ENCODE data around the gene TIAM1.
A peak's percentile ranks its signal among the peaks of the same experiment; 100 is the strongest.

Gene TIAM1

GRCh38 chr21:31354604-31355443, 10.8 kb upstream of the TIAM1 start:
- DNase-seq (ENCODE audit: low spot score), result no peak

GRCh38 chr21:31354122-31354521, 10.1 kb upstream of the TIAM1 start:
- no peak for DNase-seq (ENCODE audit: low spot score)

GRCh38 chr21:31352836-31353235, 8.8 kb upstream of the TIAM1 start:
- DNase-seq (ENCODE audit: low spot score), result no peak

DNA sequence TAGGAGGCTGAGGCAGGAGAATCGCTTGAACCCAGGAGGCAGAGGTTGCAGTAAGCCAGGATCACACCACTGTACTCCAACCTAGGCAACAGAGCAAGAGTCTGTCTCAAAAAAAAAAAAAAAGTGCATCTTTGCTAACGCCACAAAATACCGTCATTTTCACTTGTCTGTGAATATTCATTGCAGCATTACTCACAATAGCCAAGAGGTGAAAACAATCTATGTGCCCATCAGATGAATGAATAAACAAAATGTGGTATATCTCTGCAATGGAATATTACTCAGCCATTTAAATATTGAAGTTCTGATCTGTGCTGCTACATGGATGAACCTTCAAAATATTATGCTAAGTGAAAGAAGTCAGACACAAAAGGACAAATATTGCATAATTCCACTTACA, 7.9 kb upstream of the TIAM1 start:
- no peak for DNase-seq (ENCODE audit: low spot score)

DNA sequence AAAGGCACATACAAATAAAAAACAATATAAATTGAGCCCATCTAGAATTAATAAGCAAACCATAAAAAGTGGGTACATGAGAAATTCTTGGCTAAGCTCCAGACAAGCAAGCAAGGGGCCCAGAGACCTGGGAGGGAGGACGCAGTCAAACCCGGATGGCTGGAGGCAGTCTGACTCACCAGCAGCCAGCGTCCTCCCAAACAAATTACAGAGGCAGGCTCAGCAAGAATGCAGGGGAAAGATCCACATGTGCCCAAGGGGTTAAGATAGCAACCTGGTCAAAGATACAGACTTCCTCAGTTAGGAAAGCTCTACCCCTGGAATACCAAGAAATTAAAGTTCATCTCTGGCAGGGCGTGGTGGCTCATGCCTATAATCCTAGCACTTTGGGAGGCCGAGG, 7.4 kb upstream of the TIAM1 start:
- DNase-seq (ENCODE audit: low spot score), result no peak

DNA sequence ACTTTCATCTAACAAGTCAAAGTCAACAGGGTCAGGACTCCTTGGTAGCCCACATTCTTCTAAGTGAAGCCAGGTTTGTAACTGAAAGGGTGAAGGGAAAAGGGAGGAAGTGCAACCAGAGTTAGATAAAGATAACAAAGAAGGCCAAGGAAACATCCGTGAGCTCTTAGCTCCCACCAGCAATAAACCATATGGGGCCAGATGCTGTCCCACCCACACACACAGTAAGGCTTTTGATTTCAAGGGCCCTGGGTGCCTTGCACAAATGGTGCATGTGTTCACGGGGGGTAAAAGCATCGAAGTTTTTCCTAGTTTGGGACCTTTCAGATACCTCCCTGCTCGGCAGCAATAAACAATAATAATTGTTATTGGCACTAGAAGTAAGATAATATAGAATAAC, 5.1 kb upstream of the TIAM1 start:
- DNase-seq (ENCODE audit: low spot score), result no peak

DNA sequence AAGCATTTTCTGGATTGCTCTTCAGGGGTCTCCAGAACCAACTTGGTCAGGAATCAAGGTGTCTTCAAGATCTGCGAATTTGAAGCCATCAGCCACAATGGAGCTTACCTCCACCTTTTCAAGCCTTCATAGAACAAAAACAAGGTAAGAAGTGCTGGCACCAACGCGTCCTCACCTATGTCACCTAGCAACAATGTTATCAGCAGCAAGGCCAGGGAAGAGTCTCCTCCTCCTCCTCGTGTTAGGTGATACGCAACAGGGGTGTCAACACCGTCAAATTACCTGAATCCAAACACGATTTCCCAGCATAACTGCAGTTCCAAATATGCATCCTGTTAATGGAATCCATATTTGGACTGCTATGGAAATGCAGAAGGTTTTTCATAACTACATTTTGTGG, 4.1 kb upstream of the TIAM1 start:
- no peak for DNase-seq (ENCODE audit: low spot score)

DNA sequence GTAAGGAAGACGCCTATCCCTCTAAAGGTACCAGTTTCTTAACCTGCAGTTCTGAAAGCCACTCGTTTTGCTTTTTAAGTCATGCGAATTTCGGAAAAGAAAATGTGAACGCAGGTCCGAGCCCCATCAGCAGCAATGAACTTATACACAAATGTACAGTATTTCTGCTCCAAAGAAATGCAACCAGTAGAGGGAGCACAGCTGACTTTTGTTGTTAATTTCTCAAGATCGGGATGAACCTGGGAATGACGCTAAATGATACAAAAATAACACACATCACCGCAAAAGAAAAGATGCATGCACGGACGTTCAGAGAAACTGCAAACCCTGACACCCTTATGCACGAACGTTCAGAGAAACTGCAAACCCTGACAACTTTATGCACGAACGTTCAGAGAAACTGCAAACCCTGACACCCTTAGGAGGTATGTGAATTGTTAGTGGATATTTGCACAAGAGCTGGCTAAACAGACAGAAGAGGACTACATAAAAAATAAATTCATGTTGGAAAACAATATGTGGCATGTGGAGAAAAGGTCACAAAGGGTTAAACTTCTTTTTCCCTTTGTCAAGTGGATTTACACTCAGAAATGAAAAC, 3.5 kb upstream of the TIAM1 start:
- DNase-seq (ENCODE audit: low spot score), result peak; percentile 58

- no peak for DNase-seq (ENCODE audit: low spot score)
Observed at GRCh38 chr21:31346256-31346821, 2.3 kb upstream of the TIAM1 start.

DNA sequence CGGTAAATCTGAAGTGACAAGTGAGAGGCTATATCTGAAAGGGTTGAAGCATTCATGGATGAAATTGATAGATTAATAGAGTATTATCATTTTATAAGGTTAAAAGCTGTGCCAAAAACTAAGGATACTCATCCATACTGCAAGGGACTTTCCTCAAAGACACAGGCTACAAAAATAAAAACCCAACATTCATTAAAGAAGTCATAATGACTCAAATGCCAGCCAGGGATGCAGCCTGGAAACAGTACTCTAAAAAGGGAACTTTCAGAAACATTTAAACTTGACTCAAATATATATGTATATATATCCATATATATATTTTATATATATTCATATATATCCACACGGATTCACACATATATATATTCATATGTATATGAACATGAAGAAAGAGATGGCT, 1.1 kb upstream of the TIAM1 start:
- DNase-seq (ENCODE audit: low spot score), result no peak

- no peak for DNase-seq (ENCODE audit: low spot score)
Observed at GRCh38 chr21:31343030-31343510, 991 bp downstream of the TIAM1 start.

GRCh38 chr21:31342348-31342747, 1.7 kb downstream of the TIAM1 start:
- no peak for DNase-seq (ENCODE audit: low spot score)

DNA sequence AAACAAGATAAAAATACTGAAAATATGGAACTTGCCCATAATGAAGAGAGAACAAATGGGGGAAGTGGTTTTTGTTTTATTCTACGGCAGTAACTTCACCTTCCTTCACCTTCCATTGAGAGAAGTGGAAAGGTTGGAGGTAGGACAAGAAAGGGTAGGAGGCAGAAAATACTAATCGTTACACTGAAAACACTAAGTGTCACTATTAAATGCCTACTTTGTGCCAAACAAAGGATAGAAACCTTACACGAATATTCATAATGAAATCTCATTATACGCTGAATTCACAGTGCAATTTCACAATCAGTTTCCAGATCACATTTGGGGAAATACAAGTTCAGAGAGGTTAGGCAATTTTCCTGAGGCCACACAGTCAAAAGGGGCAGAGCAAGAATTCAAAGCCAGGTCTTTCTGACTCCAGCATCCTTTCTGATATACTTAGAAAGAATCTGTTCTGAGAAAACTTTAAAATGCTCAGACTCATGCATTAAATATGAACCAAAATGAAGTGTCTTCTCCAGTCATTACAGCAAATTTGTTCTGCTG, 3.0 kb downstream of the TIAM1 start:
- no peak for DNase-seq (ENCODE audit: low spot score)

DNA sequence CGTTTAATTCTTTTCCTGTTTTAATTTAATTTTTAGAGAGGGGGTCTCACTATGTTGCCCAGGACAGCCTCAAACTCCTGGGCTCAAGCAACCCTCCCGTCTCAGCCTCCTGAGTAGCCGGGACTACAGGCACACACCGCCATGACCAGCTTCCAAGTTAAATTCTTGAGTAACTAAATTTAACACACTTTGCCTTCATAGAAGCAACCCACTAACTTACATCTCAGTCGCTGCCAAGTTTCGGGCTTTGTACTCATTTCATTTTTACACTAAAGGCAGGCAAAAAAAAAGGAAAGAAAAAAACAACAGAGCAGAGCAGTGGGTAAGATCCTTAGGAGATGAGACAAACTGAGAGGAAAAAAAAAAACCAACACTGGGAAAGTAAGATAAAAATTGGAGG, 3.5 kb downstream of the TIAM1 start:
- no peak for DNase-seq (ENCODE audit: low spot score)

DNA sequence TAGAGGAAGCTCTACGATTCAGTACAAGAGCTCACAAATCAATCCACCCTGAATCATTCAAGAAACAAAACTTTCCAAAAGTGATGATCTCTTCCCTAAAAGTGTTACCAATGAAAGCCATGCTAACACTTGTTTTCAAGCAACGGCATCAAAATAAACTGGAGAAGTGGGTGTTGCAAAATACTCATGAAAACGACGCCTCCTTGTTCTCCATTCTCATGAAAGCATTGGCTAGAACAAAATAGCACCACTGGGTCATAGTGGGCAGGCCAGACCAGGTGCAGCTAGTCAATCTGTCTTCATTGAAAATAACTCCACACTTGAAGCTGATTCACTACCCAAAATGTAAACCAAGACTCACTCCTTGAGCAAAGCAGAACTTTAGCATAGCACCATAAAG, 4.3 kb downstream of the TIAM1 start:
- no peak for DNase-seq (ENCODE audit: low spot score)

GRCh38 chr21:31338908-31339368, 5.1 kb downstream of the TIAM1 start:
- DNase-seq (ENCODE audit: low spot score), result no peak

DNA sequence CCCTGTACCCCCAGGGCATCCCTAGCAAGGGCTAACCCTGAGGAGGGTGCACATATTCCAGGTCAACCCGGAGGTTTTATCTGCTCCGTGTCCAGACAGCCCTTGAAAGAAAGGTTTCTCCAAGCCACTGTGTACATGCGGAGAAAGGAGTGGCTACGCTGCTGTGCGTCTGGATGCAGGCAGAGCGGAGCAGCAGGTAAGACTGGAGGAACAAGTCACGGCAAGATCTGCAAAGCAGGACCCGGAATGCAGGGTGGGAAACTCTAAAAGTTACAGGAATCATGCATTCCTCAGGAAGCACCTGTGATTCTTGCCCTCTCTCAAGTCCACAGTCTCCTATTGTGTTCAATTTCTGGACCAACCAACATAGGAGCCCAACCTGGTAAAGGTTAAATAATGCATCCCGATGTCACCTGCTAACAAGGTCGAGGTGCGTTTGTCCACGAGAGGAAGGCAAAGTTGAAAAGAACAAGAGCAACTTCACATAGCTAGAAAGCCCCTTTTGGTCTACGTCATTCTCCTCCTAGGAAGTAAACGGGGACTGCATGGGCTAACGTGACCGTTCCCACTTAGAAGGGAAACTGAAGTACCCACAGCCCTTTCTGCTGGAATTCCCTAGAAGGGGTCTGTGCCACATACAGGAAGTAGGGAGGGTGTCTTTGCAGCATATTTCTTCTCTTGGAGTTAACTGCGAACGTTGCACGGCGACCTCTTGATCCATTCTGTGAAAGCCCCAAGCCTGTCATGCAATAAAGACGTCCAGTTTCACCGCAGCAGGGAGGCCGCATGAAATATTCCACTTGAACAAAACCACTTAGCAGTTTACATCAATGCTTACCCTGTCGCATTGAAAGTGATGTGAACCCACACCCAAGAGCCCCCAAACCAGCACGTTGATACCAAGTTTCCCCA, 5.8 kb downstream of the TIAM1 start:
- DNase-seq (ENCODE audit: low spot score), result no peak

DNA sequence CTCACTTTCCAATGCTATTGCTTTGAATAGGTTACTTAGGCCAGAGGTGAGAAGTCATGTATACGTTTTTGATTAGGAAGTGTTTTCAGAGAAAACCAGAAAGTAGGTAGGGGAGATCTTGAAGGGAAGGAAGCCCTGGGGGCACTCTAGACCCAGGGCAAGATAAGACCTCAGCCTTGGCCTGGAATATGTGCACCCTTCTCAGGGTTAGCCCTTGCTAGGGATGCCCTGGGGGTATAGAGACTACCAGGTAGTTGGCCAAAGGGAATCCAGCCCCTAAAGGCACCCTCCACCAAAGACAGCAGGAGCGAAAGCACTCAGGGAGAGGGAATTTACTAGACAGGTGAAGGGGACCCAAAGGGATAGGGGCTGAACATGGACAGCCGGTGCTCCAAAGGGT, 7.0 kb downstream of the TIAM1 start:
- DNase-seq (ENCODE audit: low spot score), result no peak

GRCh38 chr21:31336739-31337040, 7.4 kb downstream of the TIAM1 start:
- no peak for DNase-seq (ENCODE audit: low spot score)

GRCh38 chr21:31335957-31336738, 7.9 kb downstream of the TIAM1 start:
- DNase-seq (ENCODE audit: low spot score), result peak; percentile 76

- no peak for DNase-seq (ENCODE audit: low spot score)
Observed at GRCh38 chr21:31334648-31335121, 9.4 kb downstream of the TIAM1 start.
